ENCODE results near the gene WFDC12.

The WFDC12 gene

GRCh38 chr20:45157962-45158361, 33.7 kb upstream of the WFDC12 start:
- no peak for TF ChIP-seq FOXP2 (optimal IDR thresholded peaks at IDR 0.05; ENCODE audit: borderline replicate concordance, extremely low read depth, extremely low read length, insufficient read depth)
- TF ChIP-seq SIN3A (IDR thresholded peaks at IDR 0.05; ENCODE audit: borderline replicate concordance, insufficient read depth, low read length), result no peak
- TF ChIP-seq POLR2AphosphoS5 (IDR thresholded peaks at IDR 0.05; ENCODE audit: low read depth, low read length), result no peak
- TF ChIP-seq, protein P1, sequence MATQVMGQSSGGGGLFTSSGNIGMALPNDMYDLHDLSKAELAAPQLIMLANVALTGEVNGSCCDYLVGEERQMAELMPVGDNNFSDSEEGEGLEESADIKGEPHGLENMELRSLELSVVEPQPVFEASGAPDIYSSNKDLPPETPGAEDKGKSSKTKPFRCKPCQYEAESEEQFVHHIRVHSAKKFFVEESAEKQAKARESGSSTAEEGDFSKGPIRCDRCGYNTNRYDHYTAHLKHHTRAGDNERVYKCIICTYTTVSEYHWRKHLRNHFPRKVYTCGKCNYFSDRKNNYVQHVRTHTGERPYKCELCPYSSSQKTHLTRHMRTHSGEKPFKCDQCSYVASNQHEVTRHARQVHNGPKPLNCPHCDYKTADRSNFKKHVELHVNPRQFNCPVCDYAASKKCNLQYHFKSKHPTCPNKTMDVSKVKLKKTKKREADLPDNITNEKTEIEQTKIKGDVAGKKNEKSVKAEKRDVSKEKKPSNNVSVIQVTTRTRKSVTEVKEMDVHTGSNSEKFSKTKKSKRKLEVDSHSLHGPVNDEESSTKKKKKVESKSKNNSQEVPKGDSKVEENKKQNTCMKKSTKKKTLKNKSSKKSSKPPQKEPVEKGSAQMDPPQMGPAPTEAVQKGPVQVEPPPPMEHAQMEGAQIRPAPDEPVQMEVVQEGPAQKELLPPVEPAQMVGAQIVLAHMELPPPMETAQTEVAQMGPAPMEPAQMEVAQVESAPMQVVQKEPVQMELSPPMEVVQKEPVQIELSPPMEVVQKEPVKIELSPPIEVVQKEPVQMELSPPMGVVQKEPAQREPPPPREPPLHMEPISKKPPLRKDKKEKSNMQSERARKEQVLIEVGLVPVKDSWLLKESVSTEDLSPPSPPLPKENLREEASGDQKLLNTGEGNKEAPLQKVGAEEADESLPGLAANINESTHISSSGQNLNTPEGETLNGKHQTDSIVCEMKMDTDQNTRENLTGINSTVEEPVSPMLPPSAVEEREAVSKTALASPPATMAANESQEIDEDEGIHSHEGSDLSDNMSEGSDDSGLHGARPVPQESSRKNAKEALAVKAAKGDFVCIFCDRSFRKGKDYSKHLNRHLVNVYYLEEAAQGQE (IDR thresholded peaks at IDR 0.05; ENCODE audit: insufficient read depth in 1 of 2, low read depth in 2 of 2, low read length in 2 of 2), result no peak
- no peak for TF ChIP-seq TAF1 (IDR thresholded peaks at IDR 0.05; ENCODE audit: borderline replicate concordance, insufficient read depth, low read length)

GRCh38 chr20:45156713-45157112, 32.4 kb upstream of the WFDC12 start:
- no peak for TF ChIP-seq SIN3A (IDR thresholded peaks at IDR 0.05; ENCODE audit: borderline replicate concordance, insufficient read depth, low read length)
- TF ChIP-seq FOXP2 (optimal IDR thresholded peaks at IDR 0.05; ENCODE audit: borderline replicate concordance, extremely low read depth, extremely low read length, insufficient read depth), result no peak

DNA sequence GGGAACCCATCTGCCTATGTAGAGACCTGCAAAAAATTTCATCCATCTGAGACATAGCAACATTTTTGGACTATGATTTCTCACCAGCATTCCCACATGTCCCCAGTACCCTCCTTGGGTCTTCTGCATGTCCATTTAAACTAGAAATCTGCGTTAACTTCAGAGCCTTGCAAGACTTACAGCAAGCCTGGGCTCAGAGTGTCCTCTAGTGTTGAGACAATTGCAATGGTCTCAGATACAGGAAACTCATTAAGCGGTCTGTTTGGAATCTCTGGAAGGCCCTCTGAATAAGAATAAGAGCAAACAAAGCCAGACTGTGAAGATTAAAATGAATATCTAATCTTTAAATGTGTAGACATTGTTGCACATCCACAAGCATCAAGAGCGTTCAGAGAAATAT, 29.9 kb upstream of the WFDC12 start:
- TF ChIP-seq POLR2AphosphoS5 (IDR thresholded peaks at IDR 0.05; ENCODE audit: low read depth, low read length) (no peak), SIN3A (IDR thresholded peaks at IDR 0.05; ENCODE audit: borderline replicate concordance, insufficient read depth, low read length) (no peak), FOXP2 (optimal IDR thresholded peaks at IDR 0.05; ENCODE audit: borderline replicate concordance, extremely low read depth, extremely low read length, insufficient read depth) (no peak), TAF1 (IDR thresholded peaks at IDR 0.05; ENCODE audit: borderline replicate concordance, insufficient read depth, low read length) (no peak)
- TF ChIP-seq, protein P1 (IDR thresholded peaks at IDR 0.05; ENCODE audit: insufficient read depth in 1 of 2, low read depth in 2 of 2, low read length in 2 of 2), result no peak

DNA sequence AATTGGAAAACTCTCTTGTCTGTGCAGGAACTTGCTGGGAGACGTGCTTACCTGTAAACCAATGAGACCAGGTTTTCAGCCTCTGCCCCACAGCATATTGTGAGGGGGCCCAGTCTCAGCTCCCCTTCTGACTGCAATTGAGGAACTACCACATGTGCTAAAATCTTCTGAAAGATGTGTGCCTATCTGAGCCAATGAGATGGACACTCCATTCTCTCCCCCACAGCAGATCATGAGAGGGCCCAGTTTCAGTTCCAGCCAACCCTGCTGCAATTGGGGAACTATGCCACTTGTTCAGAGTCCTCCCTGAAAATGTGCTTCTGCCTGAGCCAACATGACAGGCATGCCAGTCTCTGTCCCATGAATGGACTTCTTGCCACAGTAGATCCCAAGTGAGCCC, 29.5 kb upstream of the WFDC12 start:
- TF ChIP-seq POLR2AphosphoS5 (IDR thresholded peaks at IDR 0.05; ENCODE audit: low read depth, low read length), result no peak
- TF ChIP-seq SIN3A (IDR thresholded peaks at IDR 0.05; ENCODE audit: borderline replicate concordance, insufficient read depth, low read length), result no peak
- TF ChIP-seq FOXP2 (optimal IDR thresholded peaks at IDR 0.05; ENCODE audit: borderline replicate concordance, extremely low read depth, extremely low read length, insufficient read depth), result no peak
- no peak for TF ChIP-seq TAF1 (IDR thresholded peaks at IDR 0.05; ENCODE audit: borderline replicate concordance, insufficient read depth, low read length)
- TF ChIP-seq, protein P1 (IDR thresholded peaks at IDR 0.05; ENCODE audit: insufficient read depth in 1 of 2, low read depth in 2 of 2, low read length in 2 of 2), result no peak

GRCh38 chr20:45153147-45153546, 28.9 kb upstream of the WFDC12 start:
- TF ChIP-seq TAF1 (IDR thresholded peaks at IDR 0.05; ENCODE audit: borderline replicate concordance, insufficient read depth, low read length) (no peak), SIN3A (IDR thresholded peaks at IDR 0.05; ENCODE audit: borderline replicate concordance, insufficient read depth, low read length) (no peak), FOXP2 (optimal IDR thresholded peaks at IDR 0.05; ENCODE audit: borderline replicate concordance, extremely low read depth, extremely low read length, insufficient read depth) (no peak), POLR2AphosphoS5 (IDR thresholded peaks at IDR 0.05; ENCODE audit: low read depth, low read length) (no peak)
- TF ChIP-seq, protein P1 (IDR thresholded peaks at IDR 0.05; ENCODE audit: insufficient read depth in 1 of 2, low read depth in 2 of 2, low read length in 2 of 2), result no peak
